ENCODE measurements around the gene USP32. TPM values are rescaled to one million over a fixed set of nuclear protein-coding genes. Genes with fewer than 3 reads are reported as not detected.

USP32 gene
- total and polyA plus RNA-seq, 2 donors (not counting 3 experiments of a cell fraction or from before 2014, with no cell fraction given), result 15.7 to 52.9 TPM

GRCh38 chr17:60145006-60145935, 246.7 kb downstream of the USP32 start:
- H4K20me1 ChIP-seq (replicated peaks; ENCODE audit: control insufficient read depth, extremely low read depth, insufficient read depth, low read length), result no peaks in the 10 kb centered on the region
- no TSS peak for BruUV-seq (replicated peaks)
- dilution Hi-C loops (cut with MboI; ENCODE audit: extremely low pct_ligation_motif_present, low sequenced_read_pairs) (no loop called here), intact Hi-C loops (cut with micrococcal nuclease) (loop anchor here (10.0 kb wide), 3 partner anchors 250 to 490 kb away; partner anchors contain the start of gene USP32)
- POLR2A ChIA-PET, result no interaction called here
- H3K4me1 ChIP-seq (ENCODE audit: control insufficient read depth, extremely low read depth, insufficient read depth, low read length), result peaks cover 19% of the 10 kb centered on the region
- CTCF ChIA-PET, result interaction anchor here (0.9 kb wide), 1 partner anchor 86 kb away, joined by 3 read pairs; no protein-coding TSS in a partner anchor
- H3K27ac ChIP-seq (ENCODE audit: insufficient read depth, low read depth, low read length), result no peak overlapping the region
- no peak overlapping the region for H3K4me3 ChIP-seq (replicated peaks in 1 of 3; ENCODE audit: insufficient read depth in 1 of 3, low read depth in 1 of 3, low read length in 3 of 3)
- no peak for FAIRE-seq
- no peaks in the 10 kb centered on the region for H3K9me3 ChIP-seq (replicated peaks; ENCODE audit: control insufficient read depth, insufficient read depth, low read length)
- TF ChIP-seq EZH2 (IDR thresholded peaks at IDR 0.05; ENCODE audit: borderline replicate concordance, low read depth, low read length, severe bottlenecking) (peak; percentile 39), JUN (IDR thresholded peaks at IDR 0.05; ENCODE audit: borderline replicate concordance, insufficient read depth, insufficient read length, low read depth) (no peak)
- no peaks in the 10 kb centered on the region for H3K9me1 ChIP-seq (replicated peaks; ENCODE audit: control insufficient read depth, extremely low read depth, insufficient read depth, low read length)
- no peak for DNase-seq (ENCODE audit: low read depth, low spot score)
- H3K79me2 ChIP-seq (ENCODE audit: control insufficient read depth, insufficient read depth, low read length), result no peaks in the 10 kb centered on the region
- no peak overlapping the region for H2AFZ ChIP-seq (ENCODE audit: low read depth, low read length)
- H3K36me3 ChIP-seq (ENCODE audit: control insufficient read depth in 2 of 2, extremely low read depth in 1 of 2, insufficient read depth in 2 of 2, low read length in 2 of 2), result no peaks in the 10 kb centered on the region
- no peak overlapping the region for H3K4me2 ChIP-seq (ENCODE audit: insufficient read depth, low read length)
- peaks cover 64 to 68% of the 10 kb centered on the region in 2 experiments for H3K27me3 ChIP-seq (ENCODE audit: control insufficient read depth in 2 of 2, insufficient read depth in 2 of 2, low read length in 2 of 2)
- H3K9ac ChIP-seq (replicated peaks; ENCODE audit: extremely low read depth, insufficient read depth, low read length), result no peak overlapping the region

GRCh38 chr17:60142872-60143499, 248.9 kb downstream of the USP32 start:
- no TSS peak for BruUV-seq (replicated peaks)
- dilution Hi-C loops (cut with MboI; ENCODE audit: extremely low pct_ligation_motif_present, low sequenced_read_pairs) (no loop called here), intact Hi-C loops (cut with micrococcal nuclease) (loop anchor here (1.0 to 10.0 kb wide), 8 partner anchors 20 to 492 kb away; partner anchors contain the start of gene USP32)
- Histone ChIP-seq H3K9me1 (replicated peaks; ENCODE audit: control insufficient read depth, extremely low read depth, insufficient read depth, low read length) (no peaks in the 10 kb centered on the region), H3K79me2 (ENCODE audit: control insufficient read depth, insufficient read depth, low read length) (no peaks in the 10 kb centered on the region), H3K9me3 (replicated peaks; ENCODE audit: control insufficient read depth, insufficient read depth, low read length) (no peaks in the 10 kb centered on the region), H3K27me3 (ENCODE audit: control insufficient read depth in 2 of 2, insufficient read depth in 2 of 2, low read length in 2 of 2) (peaks cover 64 to 66% of the 10 kb centered on the region in 2 experiments), H3K27ac (ENCODE audit: insufficient read depth, low read depth, low read length) (no peak overlapping the region), H3K4me1 (ENCODE audit: control insufficient read depth, extremely low read depth, insufficient read depth, low read length) (peaks cover 19% of the 10 kb centered on the region), H2AFZ (ENCODE audit: low read depth, low read length) (peak overlapping the region; percentile 16), H4K20me1 (replicated peaks; ENCODE audit: control insufficient read depth, extremely low read depth, insufficient read depth, low read length) (no peaks in the 10 kb centered on the region), H3K36me3 (ENCODE audit: control insufficient read depth in 2 of 2, extremely low read depth in 1 of 2, insufficient read depth in 2 of 2, low read length in 2 of 2) (no peaks in the 10 kb centered on the region), H3K4me2 (ENCODE audit: insufficient read depth, low read length) (peak overlapping the region; percentile 89), H3K9ac (replicated peaks; ENCODE audit: extremely low read depth, insufficient read depth, low read length) (no peak overlapping the region), H3K4me3 (replicated peaks in 1 of 3; ENCODE audit: insufficient read depth in 1 of 3, low read depth in 1 of 3, low read length in 3 of 3) (no peak overlapping the region)
- CTCF ChIA-PET, result interaction anchor here (0.6 to 4.8 kb wide), 14 partner anchors 10 to 293 kb away, joined by 3 to 42 read pairs (median 4); no protein-coding TSS in a partner anchor
- POLR2A ChIA-PET, result no interaction called here
- peak; percentile 83 to 84 for TF ChIP-seq CTCF (IDR thresholded peaks at IDR 0.05; ENCODE audit: extremely low read depth in 1 of 2, insufficient read depth in 1 of 2, low read depth in 1 of 2, low read length in 2 of 2)
- no peak for TF ChIP-seq POLR2A (IDR thresholded peaks at IDR 0.05; ENCODE audit: low read depth, low read length)
- no peak for TF ChIP-seq JUN (IDR thresholded peaks at IDR 0.05; ENCODE audit: borderline replicate concordance, insufficient read depth, insufficient read length, low read depth)
- peak; percentile 32 for TF ChIP-seq MYC (IDR thresholded peaks at IDR 0.05; ENCODE audit: low read depth, low read length)
- DNase-seq (ENCODE audit: low read depth, low spot score) (peak; percentile 89), FAIRE-seq (peak; percentile 90)

Data from endothelial cell of umbilical vein (primary cell).